Lower leg skin (tissue), 3 donors: ENCODE results near the gene ADSS1.

Experiments
- POLR2A ChIP-seq, 2 donors: fragments of 450-650 bp; IDR thresholded peaks; one replicate each; pipeline ENCODE4 v1.6.1; 2016 to 2017; ENCODE audit warnings: antibody characterized with exemption in 2 of 2, mild to moderate bottlenecking in 1 of 2, moderate library complexity in 1 of 2
- TF ChIP-seq, protein P1 (sequence below), 3 donors: fragments of 450-650 bp; IDR thresholded peaks; one replicate each; pipeline ENCODE4 v1.5.1; 2016; ENCODE audit warnings: antibody characterized with exemption in 3 of 3, mild to moderate bottlenecking in 3 of 3, moderate library complexity in 2 of 3

GRCh38 chr14:104685998-104686610 lies 37.9 kb upstream of the ADSS1 start:
- TF ChIP-seq, protein P1, sequence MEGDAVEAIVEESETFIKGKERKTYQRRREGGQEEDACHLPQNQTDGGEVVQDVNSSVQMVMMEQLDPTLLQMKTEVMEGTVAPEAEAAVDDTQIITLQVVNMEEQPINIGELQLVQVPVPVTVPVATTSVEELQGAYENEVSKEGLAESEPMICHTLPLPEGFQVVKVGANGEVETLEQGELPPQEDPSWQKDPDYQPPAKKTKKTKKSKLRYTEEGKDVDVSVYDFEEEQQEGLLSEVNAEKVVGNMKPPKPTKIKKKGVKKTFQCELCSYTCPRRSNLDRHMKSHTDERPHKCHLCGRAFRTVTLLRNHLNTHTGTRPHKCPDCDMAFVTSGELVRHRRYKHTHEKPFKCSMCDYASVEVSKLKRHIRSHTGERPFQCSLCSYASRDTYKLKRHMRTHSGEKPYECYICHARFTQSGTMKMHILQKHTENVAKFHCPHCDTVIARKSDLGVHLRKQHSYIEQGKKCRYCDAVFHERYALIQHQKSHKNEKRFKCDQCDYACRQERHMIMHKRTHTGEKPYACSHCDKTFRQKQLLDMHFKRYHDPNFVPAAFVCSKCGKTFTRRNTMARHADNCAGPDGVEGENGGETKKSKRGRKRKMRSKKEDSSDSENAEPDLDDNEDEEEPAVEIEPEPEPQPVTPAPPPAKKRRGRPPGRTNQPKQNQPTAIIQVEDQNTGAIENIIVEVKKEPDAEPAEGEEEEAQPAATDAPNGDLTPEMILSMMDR (IDR thresholded peaks at IDR 0.05), result no peak
- no peak for TF ChIP-seq POLR2A (IDR thresholded peaks at IDR 0.05)
